Mucosa of descending colon (tissue), 3 donors: ENCODE measurements around the gene AKAP13. TPM values are rescaled to one million over a fixed set of nuclear protein-coding genes. Genes with fewer than 3 reads are reported as not detected.
A peak's percentile ranks its signal among the peaks of the same experiment; 100 is the strongest.

ENCODE experiments used
- ATAC-seq: fragments of 200-7000 bp; cut with Tn5 transposase; one replicate; pipeline ENCODE4 v1.9.1; 2020; ENCODE audit warnings: mild to moderate bottlenecking, moderate library complexity
- DNase-seq, 3 donors: peaks; one replicate each; pipeline ENCODE4 v3.0.0-alpha.2; 2020
- H3K36me3 ChIP-seq: fragments of 200-600 bp; one replicate; pipeline ENCODE4 v1.8.0; 2021; ENCODE audit warnings: low read depth, mild to moderate bottlenecking
- H3K4me1 ChIP-seq: fragments of 200-600 bp; one replicate; pipeline ENCODE4 v1.8.0; 2021; ENCODE audit warnings: low read depth, mild to moderate bottlenecking
- H3K4me3 ChIP-seq: fragments of 200-600 bp; one replicate; pipeline ENCODE4 v1.8.0; 2021; ENCODE audit warnings: mild to moderate bottlenecking
- H3K9me3 ChIP-seq: fragments of 200-600 bp; one replicate; pipeline ENCODE4 v1.8.0; 2021; ENCODE audit warnings: mild to moderate bottlenecking
- CTCF ChIP-seq: fragments of 200-600 bp; IDR thresholded peaks from one replicate; pipeline ENCODE4 v1.8.0; 2022; ENCODE audit warnings: antibody characterized with exemption, mild to moderate bottlenecking
- intact Hi-C, 2 donors: fragments of 100-400 bp; cut with DNase I in 1 of 2; cut with micrococcal nuclease in 1 of 2; formaldehyde crosslinking; loops; one replicate each; pipeline versions ENCODE4 v1.11.0 to v1.11.1; 2022; cut with DNase I, micrococcal nuclease
- total RNA-seq, 3 donors: library from RNA; stranded (reverse); fragmentation: NEBNext Ultra II Directional in 2 of 3; extraction: Animal tissue kit (Norgen Biotek cat#: 25700) in 2 of 3; gene quantifications; one replicate each; pipeline versions ENCODE4 v1.2.1 to v1.2.4, GENCODE V29; 2021 to 2023
- donor health status: DM: no; HTN: no; CAD: no; lungs with moderate emphysema.
- donor health status: DM: no; HTN: no; CAD: no.
- donor health status: DM: no; HTN: yes; CAD: no.

AKAP13 gene
- total RNA-seq, 3 donors from 2014 or later = 141 to 173 (median 150) TPM

GRCh38 chr15:85554852-85555521 lies 174.6 kb downstream of the AKAP13 start:
- Histone ChIP-seq H3K9me3 (no peaks in the 10 kb centered on the region), H3K4me1 (no peaks in the 10 kb centered on the region), H3K4me3 (no peak overlapping the region), H3K36me3 (no peaks in the 10 kb centered on the region)
- ATAC-seq (peak; percentile 46), DNase-seq (no peak)
- TF ChIP-seq CTCF = no peak
- intact Hi-C loops = no loop called here

GRCh38 chr15:85555875-85556617 lies 175.6 kb downstream of the AKAP13 start:
- DNase-seq = no peak
- H3K36me3 ChIP-seq = no peaks in the 10 kb centered on the region
- intact Hi-C loops = no loop called here
- no peaks in the 10 kb centered on the region for H3K4me1 ChIP-seq
- ATAC-seq = peak; percentile 34
- no peak overlapping the region for H3K4me3 ChIP-seq
- H3K9me3 ChIP-seq = no peaks in the 10 kb centered on the region
- no peak for TF ChIP-seq CTCF

- peak; percentile 29 for ATAC-seq
These were observed 176.2 kb downstream of the AKAP13 start for GRCh38 chr15:85556618-85556895.

GRCh38 chr15:85557385-85557784 lies 177.0 kb downstream of the AKAP13 start:
- TF ChIP-seq CTCF = no peak
- no peak overlapping the region for H3K4me3 ChIP-seq
- intact Hi-C loops = no loop called here
- H3K4me1 ChIP-seq = no peaks in the 10 kb centered on the region
- no peak for DNase-seq
- no peak for ATAC-seq
- no peaks in the 10 kb centered on the region for H3K36me3 ChIP-seq
- H3K9me3 ChIP-seq = no peaks in the 10 kb centered on the region

More at GRCh38 chr15:85556618-85556895, 176.2 kb downstream of the AKAP13 start:
- no peak overlapping the region for H3K4me3 ChIP-seq
- TF ChIP-seq CTCF = no peak
- H3K4me1 ChIP-seq = no peaks in the 10 kb centered on the region
- no peaks in the 10 kb centered on the region for H3K9me3 ChIP-seq
- H3K36me3 ChIP-seq = no peaks in the 10 kb centered on the region
- intact Hi-C loops = no loop called here
- no peak for DNase-seq

- ATAC-seq (no peak), DNase-seq (no peak)
- TF ChIP-seq CTCF = no peak
- H3K9me3 ChIP-seq = no peaks in the 10 kb centered on the region
- H3K4me3 ChIP-seq = no peak overlapping the region
- no peaks in the 10 kb centered on the region for H3K36me3 ChIP-seq
- peaks cover 4% of the 10 kb centered on the region for H3K4me1 ChIP-seq
- intact Hi-C loops = no loop called here
These were observed 178.4 kb downstream of the AKAP13 start for GRCh38 chr15:85558848-85559247.
